ENCODE results near the gene KNG1. TPM values are rescaled to one million over a fixed set of nuclear protein-coding genes. Genes with fewer than 3 reads are reported as not detected.

KNG1 gene
- total RNA-seq, 1 donor from 2014 or later: not detected

DNA sequence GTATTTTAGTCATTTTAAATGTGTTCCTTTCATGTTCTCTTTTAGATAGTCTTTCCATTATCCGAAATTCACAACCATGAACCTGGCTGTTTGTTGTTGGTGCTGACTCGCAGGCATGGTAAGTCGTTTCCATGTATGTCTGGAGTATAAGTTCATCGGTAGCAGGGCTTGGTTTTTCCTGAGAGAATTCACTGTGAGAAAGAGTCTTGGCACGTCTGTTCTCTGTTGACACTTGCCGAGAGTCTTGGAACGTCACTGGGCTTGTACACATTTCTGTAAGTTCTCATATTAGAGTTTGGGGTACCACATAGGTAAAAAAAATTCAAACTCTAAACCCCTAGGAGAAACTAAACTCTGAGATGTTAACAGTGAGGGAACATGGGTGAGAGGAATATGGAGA is 36.8 kb downstream of the KNG1 start:
- Histone ChIP-seq H3K9me3 (no peaks in the 10 kb centered on the region), H3K27ac (no peak overlapping the region), H3K4me1 (no peaks in the 10 kb centered on the region), H3K27me3 (ENCODE audit: low read depth) (peaks cover 8% of the 10 kb centered on the region), H3K4me3 (no peak overlapping the region), H3K36me3 (no peaks in the 10 kb centered on the region)
- no peak for DNase-seq
- intact Hi-C loops (cut with DNase I): no loop called here
- no peak for ATAC-seq
- TF ChIP-seq, protein P1, sequence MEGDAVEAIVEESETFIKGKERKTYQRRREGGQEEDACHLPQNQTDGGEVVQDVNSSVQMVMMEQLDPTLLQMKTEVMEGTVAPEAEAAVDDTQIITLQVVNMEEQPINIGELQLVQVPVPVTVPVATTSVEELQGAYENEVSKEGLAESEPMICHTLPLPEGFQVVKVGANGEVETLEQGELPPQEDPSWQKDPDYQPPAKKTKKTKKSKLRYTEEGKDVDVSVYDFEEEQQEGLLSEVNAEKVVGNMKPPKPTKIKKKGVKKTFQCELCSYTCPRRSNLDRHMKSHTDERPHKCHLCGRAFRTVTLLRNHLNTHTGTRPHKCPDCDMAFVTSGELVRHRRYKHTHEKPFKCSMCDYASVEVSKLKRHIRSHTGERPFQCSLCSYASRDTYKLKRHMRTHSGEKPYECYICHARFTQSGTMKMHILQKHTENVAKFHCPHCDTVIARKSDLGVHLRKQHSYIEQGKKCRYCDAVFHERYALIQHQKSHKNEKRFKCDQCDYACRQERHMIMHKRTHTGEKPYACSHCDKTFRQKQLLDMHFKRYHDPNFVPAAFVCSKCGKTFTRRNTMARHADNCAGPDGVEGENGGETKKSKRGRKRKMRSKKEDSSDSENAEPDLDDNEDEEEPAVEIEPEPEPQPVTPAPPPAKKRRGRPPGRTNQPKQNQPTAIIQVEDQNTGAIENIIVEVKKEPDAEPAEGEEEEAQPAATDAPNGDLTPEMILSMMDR (IDR thresholded peaks at IDR 0.05): no peak

DNA sequence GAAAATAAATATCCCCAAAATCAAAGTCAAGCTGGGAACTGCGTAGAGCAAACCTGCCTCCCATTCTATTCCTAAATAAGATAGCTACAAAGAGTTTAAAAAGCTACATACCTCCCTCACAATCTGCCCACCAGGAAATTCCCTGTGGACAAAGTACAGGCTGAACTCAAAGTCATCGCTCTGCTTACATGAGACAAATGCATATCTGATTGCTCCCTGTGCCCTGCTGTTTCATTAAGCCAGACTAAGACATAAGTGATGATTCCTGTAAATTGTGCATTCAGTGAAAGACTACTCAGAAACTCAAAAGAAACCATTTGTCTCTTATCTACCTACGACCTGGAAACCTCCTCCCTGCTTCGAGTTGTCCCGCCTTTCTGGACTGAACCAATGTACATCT is 37.7 kb downstream of the KNG1 start:
- H3K4me3 ChIP-seq: no peak overlapping the region
- no peak overlapping the region for H3K27ac ChIP-seq
- peaks cover 9% of the 10 kb centered on the region for H3K27me3 ChIP-seq (ENCODE audit: low read depth)
- H3K9me3 ChIP-seq: no peaks in the 10 kb centered on the region
- no peaks in the 10 kb centered on the region for H3K36me3 ChIP-seq
- H3K4me1 ChIP-seq: no peaks in the 10 kb centered on the region
- no peak for ATAC-seq
- intact Hi-C loops (cut with DNase I): no loop called here
- no peak for DNase-seq
- TF ChIP-seq, protein P1 (IDR thresholded peaks at IDR 0.05): no peak

DNA sequence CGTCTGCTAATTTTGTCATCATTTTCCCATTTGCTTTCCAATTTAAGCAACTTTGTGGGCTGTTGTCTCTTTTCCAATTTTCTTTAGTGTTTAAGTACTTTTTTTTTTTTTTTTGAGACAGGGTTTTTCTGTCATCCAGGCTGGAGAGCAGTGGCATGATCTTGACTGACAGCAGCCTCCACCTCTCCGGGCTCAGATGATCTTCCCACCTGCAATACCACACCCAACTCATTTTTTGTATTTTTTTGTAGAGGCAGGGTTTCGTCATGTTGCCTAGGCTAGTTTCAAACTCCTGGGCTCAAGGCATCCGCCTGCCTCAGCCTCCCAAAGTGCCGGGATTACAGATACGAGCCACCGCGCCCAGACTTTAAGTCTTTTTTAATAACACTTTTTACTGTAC is 40.1 kb downstream of the KNG1 start:
- no peak overlapping the region for H3K27ac ChIP-seq
- ATAC-seq (no peak), DNase-seq (no peak)
- TF ChIP-seq, protein P1 (IDR thresholded peaks at IDR 0.05): no peak
- no peak overlapping the region for H3K4me3 ChIP-seq
- no peaks in the 10 kb centered on the region for H3K36me3 ChIP-seq
- H3K9me3 ChIP-seq: no peaks in the 10 kb centered on the region
- intact Hi-C loops (cut with DNase I): no loop called here
- H3K4me1 ChIP-seq: no peaks in the 10 kb centered on the region
- peaks cover 9% of the 10 kb centered on the region for H3K27me3 ChIP-seq (ENCODE audit: low read depth)

DNA sequence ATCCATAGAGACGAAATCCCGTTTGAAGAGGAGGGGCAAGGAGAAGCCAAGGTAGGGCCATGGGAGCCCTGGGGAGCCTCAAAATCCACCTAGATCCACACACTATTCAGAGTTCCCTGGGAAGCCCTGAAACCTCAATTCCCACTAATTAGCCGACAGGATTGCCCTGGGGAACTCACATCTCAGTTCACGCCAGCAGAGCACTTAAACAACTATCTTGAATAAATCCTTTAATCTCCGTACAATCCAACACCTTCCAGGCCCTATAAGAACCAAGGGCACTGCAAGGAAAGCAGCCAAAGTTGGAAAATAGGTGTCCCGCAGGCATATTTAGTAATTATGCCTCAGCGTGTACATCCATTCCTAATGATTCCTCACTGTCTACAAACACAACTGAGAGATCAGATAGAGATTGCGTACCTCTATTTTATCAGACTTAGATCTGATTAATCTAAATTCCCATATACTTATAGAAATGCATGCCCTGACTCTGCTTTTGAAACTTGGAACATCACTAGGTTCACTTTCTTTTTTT is 40.6 kb downstream of the KNG1 start:
- no peak overlapping the region for H3K4me3 ChIP-seq
- no peaks in the 10 kb centered on the region for H3K36me3 ChIP-seq
- H3K4me1 ChIP-seq: no peaks in the 10 kb centered on the region
- intact Hi-C loops (cut with DNase I): no loop called here
- no peak for DNase-seq
- H3K9me3 ChIP-seq: no peaks in the 10 kb centered on the region
- ATAC-seq: no peak
- peaks cover 9% of the 10 kb centered on the region for H3K27me3 ChIP-seq (ENCODE audit: low read depth)
- H3K27ac ChIP-seq: no peak overlapping the region
- TF ChIP-seq, protein P1 (IDR thresholded peaks at IDR 0.05): no peak

DNA sequence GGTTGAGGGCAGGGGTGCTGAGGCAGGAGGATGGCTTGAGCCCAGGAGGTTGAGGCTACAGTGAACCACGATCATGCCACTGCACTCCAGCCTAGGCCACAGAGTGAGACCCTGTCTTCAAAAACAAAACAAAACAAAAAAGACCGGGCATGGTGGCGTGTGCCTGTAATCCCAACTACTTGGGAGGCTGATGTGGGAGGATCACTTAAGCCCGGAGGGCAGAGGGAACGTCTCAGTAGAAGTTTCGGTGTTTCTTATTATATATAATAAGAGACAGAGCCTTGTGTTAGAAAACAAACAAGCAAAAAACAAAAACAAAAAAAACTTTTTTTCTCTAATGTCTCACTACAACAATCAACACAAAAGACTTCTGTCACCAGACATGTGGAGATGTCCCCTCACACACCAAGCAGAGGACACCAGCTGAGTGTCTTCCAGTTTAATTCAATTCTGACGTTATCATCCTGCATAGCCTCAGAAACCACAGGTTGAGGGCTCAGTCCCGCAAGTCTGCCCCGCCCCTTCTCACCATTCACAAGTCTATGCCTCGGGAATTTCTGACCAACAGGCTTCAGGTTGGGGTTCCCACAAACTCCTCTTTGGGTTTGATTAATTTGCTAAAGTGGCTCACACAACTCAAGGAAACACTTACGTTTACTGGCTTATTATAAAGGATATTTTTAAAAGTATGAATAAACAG is 42.2 kb downstream of the KNG1 start:
- intact Hi-C loops (cut with DNase I): no loop called here
- no peak for ATAC-seq
- Histone ChIP-seq H3K4me1 (no peaks in the 10 kb centered on the region), H3K4me3 (no peak overlapping the region), H3K27ac (no peak overlapping the region), H3K27me3 (ENCODE audit: low read depth) (peaks cover 9% of the 10 kb centered on the region), H3K36me3 (no peaks in the 10 kb centered on the region), H3K9me3 (no peaks in the 10 kb centered on the region)
- TF ChIP-seq, protein P1 (IDR thresholded peaks at IDR 0.05): no peak
- DNase-seq: no peak

Measured in lower lobe of right lung (tissue), 2 donors.